GM19099 (cell line): ENCODE measurements around the gene IKBIP.

Experiments
- POLR2A ChIP-seq: IDR thresholded peaks from 3 replicates; pipeline ENCODE4 v1.6.1; 2011; ENCODE audit warnings: low read depth; ENCODE audit not compliant: insufficient read length; ENCODE audit errors: extremely low read depth

IKBIP gene, protein sequence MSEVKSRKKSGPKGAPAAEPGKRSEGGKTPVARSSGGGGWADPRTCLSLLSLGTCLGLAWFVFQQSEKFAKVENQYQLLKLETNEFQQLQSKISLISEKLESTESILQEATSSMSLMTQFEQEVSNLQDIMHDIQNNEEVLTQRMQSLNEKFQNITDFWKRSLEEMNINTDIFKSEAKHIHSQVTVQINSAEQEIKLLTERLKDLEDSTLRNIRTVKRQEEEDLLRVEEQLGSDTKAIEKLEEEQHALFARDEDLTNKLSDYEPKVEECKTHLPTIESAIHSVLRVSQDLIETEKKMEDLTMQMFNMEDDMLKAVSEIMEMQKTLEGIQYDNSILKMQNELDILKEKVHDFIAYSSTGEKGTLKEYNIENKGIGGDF

GRCh38 chr12:98644712-98645571, at the start of gene IKBIP, which contains the start of gene APAF1:
Gene IKBIP, minus strand, starts transcription at chr12:98644788. Its CDS starts 87 bp downstream, at chr12:98644701.
Gene APAF1, plus strand, starts transcription at chr12:98645290. Its CDS starts 3,070 bp downstream, at chr12:98648360.
- TF ChIP-seq POLR2A, result peak; percentile 84

DNA sequence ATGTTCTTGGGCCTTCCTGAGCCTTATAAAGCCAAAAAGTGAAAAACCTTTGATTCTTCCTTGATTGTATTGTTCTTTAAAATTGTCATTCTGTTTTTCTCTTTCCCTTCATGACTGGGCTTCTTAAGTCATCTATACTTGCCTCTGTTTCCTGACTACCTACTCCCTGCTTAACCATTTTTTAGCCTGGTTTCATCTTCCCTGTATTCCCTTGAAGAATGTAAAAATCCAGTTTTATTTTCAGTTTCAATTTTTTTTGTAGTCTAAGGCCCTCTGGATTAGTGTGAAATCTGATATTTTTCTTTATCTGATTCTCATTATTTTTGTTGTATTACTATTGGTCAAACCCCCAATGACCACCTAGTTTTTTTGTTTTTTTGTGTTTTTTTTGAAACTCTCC, 46.8 kb upstream of the IKBIP start:
- no peak for TF ChIP-seq POLR2A

GRCh38 chr12:98686603-98687002, 42.0 kb upstream of the IKBIP start:
- no peak for TF ChIP-seq POLR2A

DNA sequence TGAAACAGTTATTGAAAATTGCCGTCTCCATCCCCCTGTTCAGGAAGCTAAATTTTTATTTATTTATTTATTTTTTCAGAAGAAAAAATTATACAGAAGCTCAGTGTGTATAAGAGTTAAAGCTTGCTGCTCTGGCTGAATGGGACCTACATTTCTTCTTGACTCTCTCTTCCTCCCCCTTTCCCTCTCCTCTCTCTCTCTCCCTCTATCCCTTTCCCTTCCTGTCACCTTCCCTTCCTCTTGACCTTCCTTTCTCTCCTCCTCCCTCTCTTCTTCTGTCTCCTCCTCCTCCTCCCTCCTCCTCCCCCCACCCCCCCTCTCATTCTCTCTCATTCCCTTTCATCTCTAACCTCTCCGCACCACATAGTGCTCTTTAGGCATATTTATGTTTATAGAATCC, 39.6 kb upstream of the IKBIP start:
- TF ChIP-seq POLR2A, result no peak

- TF ChIP-seq POLR2A, result no peak
Measured at GRCh38 chr12:98679611-98680005, 35.0 kb upstream of the IKBIP start.

DNA sequence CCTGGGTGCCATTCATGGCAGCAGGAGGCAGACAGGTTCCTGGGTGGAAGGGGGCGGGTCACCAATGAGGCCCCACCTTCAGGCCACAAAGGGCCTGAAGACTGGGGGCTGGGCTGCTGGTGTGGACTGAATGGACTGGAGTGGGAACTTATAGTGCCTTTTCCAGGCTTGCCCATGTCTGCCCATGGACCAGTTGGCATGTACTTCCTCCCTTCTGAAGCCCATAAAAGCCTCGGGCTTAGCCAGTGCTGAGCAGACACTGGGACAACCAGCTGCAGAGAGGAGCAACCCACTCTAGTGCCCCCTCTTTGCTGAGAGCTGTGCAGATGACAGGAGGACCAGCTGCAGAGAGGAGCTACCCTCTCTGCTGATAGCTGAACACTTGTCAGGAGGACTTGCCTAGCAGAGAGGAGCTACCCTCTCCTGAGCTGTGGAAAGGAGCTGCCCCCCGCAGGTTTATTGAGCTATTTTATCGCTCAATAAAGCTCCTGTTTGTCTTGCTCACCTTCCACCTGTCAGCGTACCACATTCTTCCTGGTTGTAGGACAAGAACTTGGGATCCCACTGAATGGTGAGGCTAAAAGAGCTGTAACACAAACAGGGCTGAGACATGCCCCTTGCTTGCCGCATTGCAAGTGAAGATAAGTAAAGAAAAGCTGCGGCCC, 34.5 kb upstream of the IKBIP start:
- TF ChIP-seq POLR2A, result no peak

DNA sequence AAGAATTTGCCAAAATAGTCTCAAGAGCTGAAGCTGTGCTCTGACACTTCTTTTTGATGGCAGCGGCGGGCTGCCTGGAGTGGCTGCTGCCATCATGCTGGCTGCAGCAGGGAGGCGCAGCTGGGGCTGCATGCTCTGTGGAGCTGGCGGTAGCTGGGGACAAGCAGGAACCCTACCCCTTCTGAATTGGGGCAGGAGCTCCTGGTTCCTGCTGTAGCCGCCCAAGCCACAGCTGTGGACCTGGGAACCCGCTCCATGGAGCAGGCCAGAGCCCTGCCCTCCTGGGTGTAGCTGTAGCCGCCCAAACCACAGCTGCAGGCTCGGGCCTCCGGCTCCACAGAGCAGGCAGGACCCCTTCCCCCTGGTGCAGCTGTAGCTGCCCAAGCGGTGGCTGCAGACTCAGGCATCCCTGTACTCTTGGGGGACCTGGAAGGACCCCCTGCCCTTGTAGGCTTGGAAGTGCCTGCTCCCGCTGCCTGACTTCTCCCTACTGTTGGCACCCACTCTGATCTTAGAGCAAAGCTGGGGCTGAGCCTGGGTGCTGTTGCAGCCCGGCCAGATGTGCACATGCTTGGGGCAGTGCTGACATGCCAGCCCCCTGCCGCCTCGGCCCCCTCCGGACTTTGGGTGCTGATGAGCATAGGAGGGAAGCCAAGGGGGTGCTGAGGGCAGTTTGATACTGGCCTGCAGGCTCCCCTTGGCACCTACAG, 33.8 kb upstream of the IKBIP start:
- TF ChIP-seq POLR2A, result no peak

GRCh38 chr12:98674841-98675240, 30.3 kb upstream of the IKBIP start:
- TF ChIP-seq POLR2A, result no peak

DNA sequence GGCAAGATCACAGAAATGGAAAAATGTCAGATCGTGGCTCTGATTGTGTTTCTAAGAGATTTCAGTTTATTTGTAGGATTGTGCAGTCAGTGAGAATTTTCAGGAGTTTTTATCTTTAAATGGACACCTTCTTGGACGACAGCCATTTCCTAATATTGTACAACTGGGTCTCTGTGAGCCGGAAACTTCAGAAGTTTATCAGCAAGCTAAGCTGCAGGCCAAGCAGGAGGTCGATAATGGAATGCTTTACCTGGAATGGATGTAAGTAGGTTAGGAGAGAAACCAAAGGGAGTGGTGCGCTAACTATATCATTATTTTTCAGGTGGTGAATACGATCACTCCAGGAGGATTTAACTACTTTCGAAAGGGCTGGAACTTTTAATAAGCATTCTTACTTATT, 26.9 kb upstream of the IKBIP start:
- no peak for TF ChIP-seq POLR2A

- TF ChIP-seq POLR2A, result no peak
Measured at GRCh38 chr12:98669751-98670150, 25.2 kb upstream of the IKBIP start.

- no peak for TF ChIP-seq POLR2A
Measured at GRCh38 chr12:98660521-98660920, 15.9 kb upstream of the IKBIP start.

GRCh38 chr12:98656289-98657101, 11.9 kb upstream of the IKBIP start:
- no peak for TF ChIP-seq POLR2A

DNA sequence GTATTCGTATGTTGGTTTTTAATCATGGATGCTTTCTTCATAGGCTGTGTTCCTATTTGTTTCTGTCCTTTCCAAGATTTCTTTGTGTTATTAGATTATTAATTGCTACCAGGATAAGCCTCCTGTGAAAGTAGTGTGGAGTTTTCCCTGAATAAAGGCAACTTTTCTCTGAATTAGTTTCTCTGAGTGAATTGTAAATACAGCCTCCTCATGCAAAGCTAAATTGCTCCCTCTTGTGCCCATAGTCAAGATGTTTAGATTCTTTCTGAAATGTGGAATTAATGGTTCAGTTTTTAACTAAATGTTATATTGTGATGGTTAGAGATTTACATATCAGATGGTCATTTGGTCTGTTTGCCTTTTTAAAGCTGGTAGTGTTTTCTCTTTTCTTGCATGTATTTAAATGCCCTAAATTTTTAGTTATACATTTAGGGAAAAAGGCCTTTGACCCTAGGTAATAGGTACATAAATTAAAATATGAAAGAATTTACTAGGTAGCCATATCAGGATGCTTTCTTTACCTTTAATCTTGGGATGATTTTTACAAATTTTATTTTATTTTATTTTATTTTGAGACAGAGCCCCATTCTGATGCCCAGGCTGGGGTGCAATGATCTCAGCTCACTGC, 9.4 kb upstream of the IKBIP start:
- TF ChIP-seq POLR2A, result no peak
